CD4-positive, alpha-beta T cell treated with Interleukin-4 for 4 hours (primary cell): ENCODE data around the gene SUSD2.

Experiments used
- DNase-seq: peaks from one replicate; pipeline ENCODE4 v3.0.0-alpha.2; 2020

Gene SUSD2

DNA sequence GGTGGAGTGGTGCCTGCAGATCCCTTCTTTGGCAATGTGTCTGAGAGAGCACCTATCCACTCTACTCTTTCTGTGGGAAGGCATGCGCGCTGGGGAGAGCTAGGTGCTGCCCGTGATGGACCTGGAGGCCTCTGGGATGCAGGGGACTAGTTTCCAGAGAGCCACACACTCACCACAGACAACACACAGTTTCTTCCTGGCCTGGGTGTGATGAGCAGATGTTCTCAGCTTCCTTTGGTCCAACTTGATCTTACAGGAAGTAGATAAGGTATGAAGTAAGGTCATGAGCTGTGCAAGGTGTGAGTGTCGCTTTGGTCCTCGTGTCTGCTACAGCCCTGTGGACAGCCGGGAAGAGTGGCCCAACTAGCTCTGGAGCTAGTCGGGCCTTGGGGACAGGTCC is 27.3 kb upstream of the SUSD2 start:
- DNase-seq: peak; percentile 29

DNA sequence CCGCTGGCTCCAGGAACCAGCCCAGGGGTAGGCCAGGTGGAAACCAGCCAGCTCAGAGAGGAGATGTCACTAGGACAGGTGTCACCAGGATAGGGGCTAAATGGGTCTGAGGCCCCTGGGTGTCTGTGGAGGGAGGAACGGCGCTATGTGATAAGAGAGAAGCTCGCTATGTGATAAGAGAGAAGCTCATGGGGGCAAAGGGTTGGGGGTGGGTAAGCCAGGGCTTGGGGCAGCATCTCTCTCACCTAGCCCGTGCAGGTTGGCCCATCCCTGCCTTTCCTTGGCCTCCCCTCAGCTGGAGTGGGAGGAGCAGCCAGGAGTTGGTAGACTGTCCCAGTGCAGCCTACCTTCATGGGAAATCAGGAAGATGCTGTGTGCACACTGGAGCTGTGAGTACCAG is 26.5 kb upstream of the SUSD2 start:
- no peak for DNase-seq

DNA sequence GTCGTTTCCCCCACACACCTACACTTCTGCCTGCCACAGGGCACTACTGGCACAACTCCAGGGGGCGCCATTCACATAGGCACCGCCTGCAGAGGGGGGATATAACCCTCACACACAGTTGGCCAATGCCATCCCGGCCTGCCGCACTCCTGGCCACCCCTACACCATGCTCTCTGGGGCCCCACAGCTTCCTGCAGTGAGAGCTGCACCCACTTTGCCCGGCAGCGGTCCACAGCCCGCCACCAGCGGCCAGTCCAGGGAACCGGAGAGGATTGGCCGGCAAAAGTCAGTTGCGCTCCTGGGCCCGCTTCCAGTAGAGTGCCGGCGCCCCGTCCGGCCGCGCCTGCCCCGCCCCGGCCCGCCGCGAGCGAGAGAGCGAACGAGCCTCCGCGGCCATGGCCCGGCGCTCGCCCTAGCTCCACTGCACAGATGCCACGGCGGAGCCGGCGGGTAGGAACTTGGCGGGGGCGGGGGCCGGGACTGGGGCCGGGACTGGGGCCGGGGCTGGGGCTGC is 25.6 kb upstream of the SUSD2 start:
- DNase-seq: peak; percentile 46

DNA sequence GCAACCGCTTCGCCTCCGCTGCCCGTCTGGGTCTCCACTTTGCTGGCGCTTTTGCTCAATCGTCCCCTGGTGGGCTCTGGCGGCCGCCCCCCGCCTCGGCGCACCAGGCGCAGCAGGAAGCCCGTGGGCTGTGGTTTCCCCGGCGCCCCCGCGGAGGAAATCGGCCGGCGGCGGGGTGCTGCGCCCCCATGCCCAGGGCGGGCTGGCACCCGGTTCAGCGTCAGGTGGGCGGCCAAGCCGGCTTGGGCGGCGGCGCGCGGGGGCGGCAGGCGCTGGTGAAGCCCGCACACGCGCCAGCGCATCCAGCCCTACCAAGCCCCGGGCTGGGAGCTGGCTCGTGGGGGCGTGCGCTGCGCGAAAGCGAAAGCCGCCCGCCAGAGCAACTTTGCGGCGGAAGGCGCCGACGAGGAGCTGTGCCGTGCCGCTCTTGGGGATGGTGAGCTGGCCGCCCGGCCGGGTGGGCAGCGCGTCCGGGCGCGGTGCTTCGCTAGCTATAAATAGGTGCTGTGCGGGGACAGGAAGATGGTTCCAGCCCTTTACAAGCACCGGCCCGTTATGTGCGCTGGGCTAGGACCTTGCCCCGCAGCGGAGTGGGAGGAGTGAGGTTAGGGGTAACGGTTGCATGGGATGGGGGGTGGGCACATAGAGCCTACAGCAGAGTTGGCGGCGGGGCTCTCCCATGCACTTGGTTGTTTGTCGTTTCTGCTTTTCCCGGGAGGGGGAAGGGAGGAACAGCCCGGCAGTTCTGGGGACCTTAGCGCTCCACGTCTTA is 25.0 kb upstream of the SUSD2 start:
- DNase-seq: peak; percentile 43

DNA sequence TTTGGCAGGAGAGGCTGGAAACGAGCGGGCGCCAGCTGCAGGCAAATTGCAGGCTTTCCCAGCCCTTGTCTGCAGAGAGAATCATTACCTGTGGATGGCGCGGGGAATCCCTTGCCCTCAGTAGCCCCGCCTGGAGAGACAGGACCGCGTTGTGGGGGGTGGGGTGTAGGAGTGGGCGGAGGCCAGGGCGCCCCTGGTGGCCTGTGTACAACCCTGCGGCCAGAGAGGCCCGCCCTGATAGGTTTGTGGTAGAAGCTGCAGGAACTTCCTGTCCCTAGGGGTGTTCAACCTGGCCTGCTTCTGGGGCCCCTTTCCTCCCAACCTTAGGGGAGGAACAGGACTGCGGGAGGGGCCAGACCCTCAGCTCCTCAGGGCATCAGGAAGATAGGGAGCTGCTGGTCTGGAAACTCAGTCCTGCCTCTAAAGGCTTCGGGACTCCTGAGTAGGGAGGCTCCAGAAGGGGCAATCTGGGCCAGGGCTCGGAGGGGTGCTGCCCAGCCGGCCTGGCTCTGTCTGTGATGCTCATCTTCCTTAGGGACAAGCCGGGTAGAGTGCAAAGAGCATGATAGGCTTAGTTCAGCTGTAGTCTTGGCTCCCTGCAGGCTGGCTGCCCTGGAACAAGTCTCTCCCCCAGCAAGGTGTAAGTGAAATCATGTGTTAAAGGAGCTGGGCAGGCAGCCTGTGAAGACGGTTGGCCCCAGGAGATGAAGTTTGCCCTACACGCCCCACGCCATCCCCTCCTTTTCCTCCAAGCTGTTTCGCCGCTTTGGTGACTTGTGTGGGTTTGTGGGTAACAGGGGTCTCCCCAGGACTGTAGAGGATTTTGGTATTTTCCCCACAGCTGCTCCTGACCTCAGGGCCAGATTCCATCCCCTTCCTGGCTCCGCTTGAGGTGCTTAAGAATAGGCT is 24.1 kb upstream of the SUSD2 start:
- peak; percentile 88 for DNase-seq

DNA sequence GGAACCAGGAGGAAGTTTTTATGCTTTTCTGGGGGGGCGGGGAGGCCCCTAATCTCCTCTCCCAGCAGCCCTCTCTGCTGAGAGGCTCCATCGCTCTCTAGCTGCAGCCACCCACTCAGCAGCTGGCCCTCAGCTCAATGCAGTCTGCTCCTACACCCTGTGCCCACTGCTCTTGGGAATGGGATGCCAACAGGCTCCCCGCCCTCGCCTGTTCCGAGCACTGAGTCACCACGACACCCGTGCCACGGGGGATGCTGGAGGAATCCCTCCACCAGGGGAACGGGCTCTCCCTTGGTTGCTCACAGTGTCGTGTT is 23.5 kb upstream of the SUSD2 start:
- no peak for DNase-seq

DNA sequence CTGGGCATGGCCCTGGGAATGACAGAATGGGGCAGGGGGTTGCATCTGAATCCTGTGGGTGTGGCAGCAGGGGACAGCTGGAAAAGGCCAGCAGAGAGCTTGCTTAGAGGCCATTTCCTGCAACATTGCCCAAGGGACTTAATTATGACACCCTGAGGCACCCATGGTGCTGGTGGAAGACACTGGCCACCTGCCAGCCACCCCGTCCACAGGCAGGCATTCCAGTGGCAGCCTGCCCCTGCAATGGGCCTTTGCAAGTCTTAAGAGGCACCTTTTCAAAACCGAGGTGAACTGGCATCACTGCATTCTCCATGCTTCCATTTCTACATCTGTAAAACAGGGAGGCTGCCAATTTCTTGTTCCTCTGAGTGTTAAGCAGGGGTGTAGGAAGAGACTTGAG is 21.6 kb upstream of the SUSD2 start:
- DNase-seq: no peak

DNA sequence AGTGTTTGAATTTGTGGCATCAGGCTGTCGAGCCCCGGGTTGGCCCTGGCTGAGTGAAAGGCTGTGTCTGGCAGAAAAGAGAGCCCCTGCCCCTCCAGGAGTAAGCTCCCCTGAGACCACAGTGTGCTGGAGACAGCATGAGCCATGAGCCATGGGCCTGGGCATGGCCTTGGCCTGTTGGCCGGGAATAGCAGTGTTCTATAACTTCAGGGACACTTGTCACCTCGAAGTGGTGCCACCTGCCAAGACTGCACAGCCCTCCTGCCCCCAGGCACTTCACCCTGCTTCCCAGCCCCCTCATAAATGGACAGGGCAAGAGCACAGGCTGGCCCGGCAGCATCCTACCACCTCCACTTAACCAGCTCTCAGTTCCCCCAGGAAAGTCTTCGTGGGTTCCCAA is 20.7 kb upstream of the SUSD2 start:
- DNase-seq: no peak

DNA sequence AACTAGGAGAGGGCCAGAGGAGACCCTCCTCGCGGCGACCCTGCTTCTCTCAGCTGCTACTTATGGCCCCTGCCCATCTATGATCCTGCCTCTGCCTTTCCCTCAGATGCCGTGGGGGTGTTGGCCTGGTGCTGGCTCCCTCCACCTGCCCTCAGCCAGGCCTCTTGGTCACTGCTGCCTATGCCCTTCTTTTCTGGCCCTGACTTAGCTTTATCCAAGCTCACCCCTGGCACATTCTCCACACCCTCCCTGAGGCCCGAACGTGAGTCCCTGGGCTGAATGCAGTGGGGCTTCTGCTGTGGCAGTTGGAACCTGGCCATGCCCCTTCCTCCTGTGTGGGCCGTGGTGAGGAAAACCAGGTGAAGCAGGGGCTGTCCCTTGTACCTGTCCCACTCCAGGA is 19.8 kb upstream of the SUSD2 start:
- no peak for DNase-seq

DNA sequence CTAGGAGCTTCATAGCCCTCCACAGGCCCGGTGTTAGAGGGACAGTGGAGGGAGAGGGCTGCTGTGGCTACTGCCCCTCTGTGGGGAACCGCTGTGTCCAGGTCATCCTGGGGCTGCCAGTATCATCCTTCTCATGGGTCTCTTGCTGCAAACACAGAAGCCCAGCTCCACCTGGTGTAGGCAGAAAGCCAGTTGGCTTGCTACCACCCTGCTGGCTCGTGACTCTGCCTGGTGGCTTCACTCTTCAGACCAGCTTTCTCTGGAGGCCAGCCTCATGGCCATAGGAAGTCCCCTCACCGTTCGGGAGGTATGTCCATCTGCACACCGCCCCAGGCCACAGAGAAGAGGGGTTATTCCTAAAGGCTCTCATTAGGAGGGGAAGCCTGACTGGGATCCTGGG is 19.4 kb upstream of the SUSD2 start:
- DNase-seq: no peak

DNA sequence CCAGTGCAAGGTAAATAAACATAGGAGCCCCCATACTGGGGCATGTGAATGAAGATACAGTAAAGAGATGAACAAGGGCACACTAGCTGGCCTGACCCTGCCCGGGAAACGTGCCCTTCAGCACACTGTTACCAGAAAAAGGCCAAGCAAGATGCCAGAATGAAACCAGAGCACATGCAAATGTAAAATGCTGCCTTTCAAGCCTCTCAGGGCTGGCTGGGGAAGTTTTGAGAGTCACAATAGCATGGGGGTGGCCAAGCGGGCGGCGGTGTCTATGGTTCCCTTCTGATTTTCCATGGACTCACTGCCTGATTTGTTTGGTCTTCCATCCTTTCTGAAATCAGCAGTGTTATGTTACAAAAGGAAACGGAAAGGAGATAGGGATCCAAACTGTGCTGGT is 18.9 kb upstream of the SUSD2 start:
- DNase-seq: no peak

DNA sequence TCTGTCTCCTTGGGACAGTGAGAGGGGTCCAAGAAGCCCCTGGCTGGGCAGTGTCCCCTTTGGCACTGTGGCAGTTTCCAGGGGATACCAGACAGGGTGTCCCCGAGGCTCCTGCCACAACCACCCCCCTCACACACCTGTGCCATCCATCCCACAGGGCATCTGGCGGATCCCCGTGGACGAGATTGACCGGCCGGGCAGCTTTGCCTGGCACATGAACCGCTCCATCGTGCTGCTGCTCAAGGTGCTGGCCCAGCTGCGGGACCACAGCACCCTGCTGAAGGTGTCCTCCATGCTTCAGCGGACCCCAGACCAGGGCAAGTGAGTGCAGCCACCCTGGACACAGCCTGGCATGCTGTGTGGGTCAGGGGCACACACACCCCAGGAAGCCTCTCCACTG is 17.0 kb upstream of the SUSD2 start:
- DNase-seq: no peak

DNA sequence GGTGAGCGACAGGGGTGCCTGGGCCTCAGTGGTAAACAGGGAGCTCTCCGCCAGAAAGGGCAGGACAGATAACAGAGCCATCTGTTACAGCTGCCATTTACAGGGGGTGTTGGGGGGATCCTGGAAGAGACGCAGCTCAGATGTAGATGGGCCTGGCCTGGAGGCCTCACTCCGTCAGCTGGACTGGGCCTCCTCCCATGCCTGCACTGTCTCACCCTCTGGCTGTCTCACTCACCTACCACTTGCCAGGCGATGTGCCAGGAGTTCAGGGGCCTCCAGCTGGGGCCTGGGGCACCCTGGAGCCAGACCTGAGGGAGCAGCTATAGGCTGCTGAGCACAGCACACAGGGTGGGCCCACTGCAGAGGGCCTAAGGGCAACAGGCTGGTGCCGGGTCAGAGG is 16.3 kb upstream of the SUSD2 start:
- no peak for DNase-seq

DNA sequence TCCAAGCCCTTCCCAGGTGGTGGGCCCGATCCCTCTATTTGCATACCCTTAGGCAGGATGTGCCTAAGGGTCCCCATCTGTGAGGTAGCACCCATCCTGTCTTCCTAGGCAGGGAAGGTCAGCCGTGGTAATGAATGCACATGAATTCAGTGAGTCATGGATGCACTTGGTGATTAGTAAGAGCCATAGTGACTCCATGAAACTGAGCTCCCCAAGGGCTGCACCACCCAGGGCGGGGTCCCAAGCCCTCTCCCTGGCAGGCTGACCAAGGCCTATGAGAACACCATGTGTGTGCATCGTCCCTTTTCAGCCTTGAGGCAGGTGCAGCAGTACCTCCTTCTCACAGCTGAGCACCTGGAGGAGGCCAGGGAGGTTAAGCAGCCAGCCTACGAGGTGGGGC is 15.6 kb upstream of the SUSD2 start:
- no peak for DNase-seq

DNA sequence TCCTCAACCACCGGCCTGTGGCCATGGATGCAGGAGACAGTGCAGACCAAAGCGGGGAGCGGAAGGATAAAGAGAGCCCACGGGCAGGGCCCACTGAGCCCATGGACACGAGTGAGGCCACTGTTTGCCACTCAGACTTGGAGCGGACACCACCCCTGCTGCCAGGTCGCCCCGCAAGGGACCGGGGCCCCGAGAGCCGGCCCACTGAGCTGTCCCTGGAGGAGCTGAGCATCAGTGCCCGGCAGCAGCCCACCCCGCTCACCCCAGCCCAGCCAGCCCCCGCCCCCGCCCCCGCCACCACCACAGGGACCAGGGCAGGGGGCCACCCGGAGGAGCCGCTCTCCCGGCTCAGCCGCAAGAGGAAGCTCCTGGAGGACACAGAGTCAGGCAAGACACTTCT is 14.5 kb upstream of the SUSD2 start:
- no peak for DNase-seq

DNA sequence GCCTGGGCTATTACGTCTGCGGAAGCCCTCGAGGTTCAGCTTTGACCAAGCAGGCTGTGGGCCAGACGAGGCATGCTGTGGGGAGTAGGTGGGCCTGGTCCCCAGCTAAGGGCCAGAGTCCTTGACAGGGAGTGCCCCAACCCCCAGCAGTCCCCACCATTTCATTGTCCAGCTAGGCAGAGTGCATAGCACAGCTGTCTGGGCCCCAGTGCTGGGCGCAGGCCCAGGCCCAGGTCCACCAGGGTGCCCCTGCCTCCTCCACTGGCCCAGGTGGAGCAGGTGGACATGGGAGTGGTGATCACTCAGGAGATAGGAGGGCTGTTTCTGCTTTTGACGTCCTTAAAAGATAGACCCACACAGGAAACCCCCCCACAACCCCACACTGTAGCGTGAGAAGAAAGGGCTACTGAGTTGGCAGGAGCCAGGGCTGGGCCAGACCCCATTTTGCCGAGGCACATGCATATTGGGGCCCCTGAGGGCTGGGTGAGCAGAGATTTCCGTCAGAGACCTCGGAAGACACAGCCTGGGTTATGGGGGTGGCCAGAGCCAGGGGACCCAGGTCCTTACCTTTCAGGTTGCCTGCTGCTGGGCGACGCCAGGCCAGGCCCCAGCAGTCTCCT is 11.7 kb upstream of the SUSD2 start:
- DNase-seq: no peak

DNA sequence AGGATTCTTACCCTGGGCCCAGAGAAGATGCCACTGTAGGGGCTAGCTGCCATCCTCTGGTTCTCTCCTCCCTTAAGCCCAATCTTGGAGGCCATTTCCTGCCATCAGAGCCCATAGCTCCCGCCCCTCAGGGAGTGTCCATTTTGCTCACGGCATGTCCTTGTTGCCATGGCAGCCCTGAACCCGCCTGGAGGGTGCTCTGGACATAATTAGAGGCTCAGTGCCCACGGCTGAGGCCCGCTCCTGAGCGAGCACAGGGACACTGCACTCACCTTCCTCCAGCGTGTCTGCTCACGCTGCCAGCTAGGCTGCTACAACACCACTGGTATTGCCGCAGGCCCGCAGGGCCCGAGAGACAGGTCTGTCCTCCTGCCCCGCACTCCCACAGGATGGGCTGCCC is 11.1 kb upstream of the SUSD2 start:
- no peak for DNase-seq

DNA sequence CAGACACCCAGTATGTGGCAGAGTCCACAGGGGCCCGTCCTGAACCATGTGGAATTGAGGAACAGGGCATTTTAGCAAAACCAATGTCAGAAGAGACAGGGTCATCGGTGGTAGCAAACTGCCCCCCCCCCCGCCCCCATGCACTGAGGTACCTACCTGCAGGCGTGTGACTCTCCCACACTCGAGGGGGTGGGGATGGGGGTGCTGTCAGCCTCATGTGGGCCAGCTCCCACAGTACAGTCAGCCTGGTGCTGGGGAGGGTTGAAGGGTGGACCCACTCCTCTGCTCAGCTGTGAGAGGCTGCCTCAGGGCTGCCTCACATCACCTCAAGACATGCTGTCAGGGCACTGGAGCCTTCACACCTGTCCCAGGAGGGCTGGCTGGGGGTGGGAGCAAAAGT is 10.7 kb upstream of the SUSD2 start:
- DNase-seq: no peak

DNA sequence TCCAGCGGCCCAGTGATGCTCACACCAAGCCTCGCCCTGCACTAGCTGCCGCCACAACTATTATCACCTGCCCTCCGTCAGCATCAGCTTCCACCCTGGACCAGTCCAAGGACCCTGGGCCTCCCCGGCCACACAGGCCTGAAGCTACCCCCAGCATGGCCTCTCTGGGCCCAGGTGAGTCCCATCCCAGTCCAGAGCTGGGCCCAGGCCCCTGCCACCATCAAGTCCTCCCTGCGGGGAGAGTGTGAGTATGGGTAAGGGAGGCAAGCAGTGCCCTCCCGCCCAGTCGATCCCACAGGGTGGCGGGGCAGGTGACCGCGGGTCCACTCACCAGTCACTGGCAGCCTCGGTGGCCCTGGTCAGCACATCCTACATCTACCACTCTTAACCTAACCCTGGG is 9.5 kb upstream of the SUSD2 start:
- DNase-seq: no peak

DNA sequence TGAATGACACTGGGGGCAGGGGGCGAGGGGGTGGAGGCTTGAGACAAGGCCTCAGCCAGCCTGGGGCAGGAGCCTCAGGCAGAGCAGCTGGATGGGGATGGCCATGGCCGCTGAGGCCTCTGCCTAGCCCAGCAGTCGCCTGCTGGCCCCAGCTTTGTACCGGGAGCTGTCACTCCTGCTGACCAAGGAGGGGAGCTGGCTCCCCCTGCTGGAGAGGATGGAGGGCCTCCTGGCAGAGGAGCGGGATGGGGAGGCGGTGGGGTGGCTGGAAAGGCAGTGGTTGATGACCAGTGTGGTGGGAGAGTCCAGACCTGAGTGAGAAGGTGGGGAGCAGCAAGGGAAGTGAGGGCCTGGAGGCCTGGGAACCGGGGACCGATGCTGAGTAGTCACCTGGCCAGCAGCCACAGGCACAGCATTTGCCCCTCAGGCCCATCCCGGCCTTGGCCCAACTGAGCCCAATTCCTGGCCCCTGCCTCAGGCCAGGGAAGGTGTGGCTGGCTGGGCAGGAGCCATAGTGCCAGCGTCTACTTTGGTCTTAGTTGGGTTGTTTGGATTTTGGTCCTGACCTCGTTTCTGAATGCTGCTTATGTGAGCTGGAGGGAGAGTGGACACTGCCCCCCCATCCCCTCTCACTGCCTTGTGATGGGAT is 6.0 kb upstream of the SUSD2 start:
- peak; percentile 45 for DNase-seq

DNA sequence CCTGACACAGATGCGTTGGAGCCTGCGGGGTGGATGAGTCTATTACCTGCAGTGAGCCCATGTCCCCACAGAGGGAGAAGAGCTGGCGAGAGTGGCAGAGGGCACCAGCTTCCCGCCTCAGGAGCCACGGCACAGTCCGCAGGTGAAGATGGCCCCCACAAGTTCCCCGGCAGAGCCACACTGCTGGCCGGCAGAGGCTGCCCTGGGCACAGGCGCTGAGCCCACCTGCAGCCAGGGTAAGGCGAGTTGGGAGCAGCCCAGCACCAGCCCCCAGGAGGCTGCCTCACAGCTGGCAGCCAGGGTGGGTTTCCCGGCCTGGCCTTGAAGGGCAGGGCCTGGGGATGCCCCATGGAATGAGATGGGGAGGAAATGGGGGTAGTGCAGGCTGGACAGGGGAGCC is 5.2 kb upstream of the SUSD2 start:
- no peak for DNase-seq

DNA sequence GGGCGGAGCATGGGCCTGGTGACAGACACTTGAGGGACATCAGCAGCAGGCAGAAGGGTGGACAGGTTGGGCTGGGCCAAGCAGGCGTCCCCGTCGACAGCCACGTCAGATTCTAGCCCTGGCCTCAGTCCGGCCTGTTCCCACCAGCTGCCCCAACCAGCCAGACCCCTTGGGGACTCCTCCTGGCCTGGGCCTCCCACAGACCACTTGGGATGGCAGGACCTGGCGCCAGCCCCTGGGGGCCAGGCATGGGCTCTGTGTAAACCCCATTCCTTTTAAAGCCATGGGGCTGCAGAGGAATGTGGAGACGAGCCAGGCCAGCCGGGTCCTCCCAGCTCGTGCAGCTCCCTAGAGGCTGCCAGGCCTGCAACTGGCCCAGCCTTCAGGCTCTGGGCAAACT is 4.7 kb upstream of the SUSD2 start:
- DNase-seq: no peak

DNA sequence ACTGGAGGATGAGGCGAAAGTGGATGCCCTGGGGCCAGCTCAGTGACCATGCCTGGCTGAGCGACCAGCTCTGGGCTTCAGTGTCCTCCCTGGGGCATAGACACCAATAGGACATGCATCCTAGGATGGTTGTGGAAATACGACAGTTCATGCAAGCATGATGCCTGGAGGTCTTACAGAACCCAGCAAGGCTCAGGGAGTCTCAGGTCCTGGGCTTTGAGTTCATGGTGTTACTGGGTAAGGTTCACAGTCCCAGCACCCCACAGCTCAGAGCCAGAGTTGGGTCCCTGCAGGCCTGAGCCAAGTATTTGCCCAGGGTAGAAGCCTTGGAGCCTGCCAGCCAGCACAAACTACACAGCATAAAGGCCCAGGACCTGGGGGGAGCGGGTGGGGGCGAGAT is 4.2 kb upstream of the SUSD2 start:
- no peak for DNase-seq
